Fibroblast of lung (primary cell): Measurements from ENCODE around the gene FTCDNL1.

ENCODE experiments used
- EZH2 ChIP-seq: IDR thresholded peaks from 2 replicates; pipeline ENCODE4 v1.5.1; 2012; ENCODE audit warnings: low read length, control low read depth, mild to moderate bottlenecking; ENCODE audit errors: missing control alignments
- TF ChIP-seq, protein P1 (sequence below), 2 donors: IDR thresholded peaks in 1 of 2; conservative IDR thresholded peaks in 1 of 2; 1 replicate in 1 of 2; 2 replicates in 1 of 2; pipeline ENCODE4 v1.5.1; 2011 to 2012; ENCODE audit warnings: low read length in 2 of 2, control low read depth in 1 of 2, inconsistent platforms in 1 of 2, low read depth in 1 of 2, mild to moderate bottlenecking in 1 of 2

- TF ChIP-seq, protein P1, sequence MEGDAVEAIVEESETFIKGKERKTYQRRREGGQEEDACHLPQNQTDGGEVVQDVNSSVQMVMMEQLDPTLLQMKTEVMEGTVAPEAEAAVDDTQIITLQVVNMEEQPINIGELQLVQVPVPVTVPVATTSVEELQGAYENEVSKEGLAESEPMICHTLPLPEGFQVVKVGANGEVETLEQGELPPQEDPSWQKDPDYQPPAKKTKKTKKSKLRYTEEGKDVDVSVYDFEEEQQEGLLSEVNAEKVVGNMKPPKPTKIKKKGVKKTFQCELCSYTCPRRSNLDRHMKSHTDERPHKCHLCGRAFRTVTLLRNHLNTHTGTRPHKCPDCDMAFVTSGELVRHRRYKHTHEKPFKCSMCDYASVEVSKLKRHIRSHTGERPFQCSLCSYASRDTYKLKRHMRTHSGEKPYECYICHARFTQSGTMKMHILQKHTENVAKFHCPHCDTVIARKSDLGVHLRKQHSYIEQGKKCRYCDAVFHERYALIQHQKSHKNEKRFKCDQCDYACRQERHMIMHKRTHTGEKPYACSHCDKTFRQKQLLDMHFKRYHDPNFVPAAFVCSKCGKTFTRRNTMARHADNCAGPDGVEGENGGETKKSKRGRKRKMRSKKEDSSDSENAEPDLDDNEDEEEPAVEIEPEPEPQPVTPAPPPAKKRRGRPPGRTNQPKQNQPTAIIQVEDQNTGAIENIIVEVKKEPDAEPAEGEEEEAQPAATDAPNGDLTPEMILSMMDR (conservative IDR thresholded peaks at IDR 0.05 in 1 of 2, IDR thresholded peaks at IDR 0.05 in 1 of 2; ENCODE audit: low read depth in 1 of 2, low read length in 2 of 2): peak; percentile 82 to 85
- no peak for TF ChIP-seq EZH2
Observed at GRCh38 chr2:199739413-199740110, 111.4 kb downstream of the FTCDNL1 start.
